Body of pancreas (tissue), 4 donors: ENCODE results near the gene PREX1. TPM values are rescaled to one million over a fixed set of nuclear protein-coding genes. Genes with fewer than 3 reads are reported as not detected.

Source experiments
- ATAC-seq: fragments of 150-250 bp; one replicate; pipeline ENCODE4 v1.9.1; 2016
- DNase-seq, 4 donors: peaks; one replicate each; pipeline ENCODE4 v3.0.0-alpha.2; 2019
- H3K27ac ChIP-seq, 4 donors: fragments of 200-600 bp; sonication (generic); 1 replicate in 3 of 4; 2 replicates in 1 of 4; pipeline versions ENCODE4 v1.5.1 to v1.6.1; 2016 to 2019; ENCODE audit warnings: mild to moderate bottlenecking in 1 of 4, mixed read lengths in 1 of 4, moderate library complexity in 1 of 4
- H3K27me3 ChIP-seq, 2 donors: fragments of 200-600 bp; sonication (generic); one replicate each; pipeline ENCODE4 v1.6.0; 2016; ENCODE audit warnings: mild to moderate bottlenecking in 1 of 2
- H3K36me3 ChIP-seq, 2 donors: fragments of 200-600 bp; sonication (generic); replicated peaks in 1 of 2; 2 replicates each; pipeline ENCODE4 v1.5.1; 2016; ENCODE audit warnings: low read depth in 2 of 2; ENCODE audit not compliant: insufficient read depth in 1 of 2
- H3K4me1 ChIP-seq: fragments of 200-600 bp; sonication (generic); one replicate; pipeline ENCODE4 v1.6.0; 2016
- H3K4me3 ChIP-seq, 2 donors: fragments of 200-600 bp; sonication (generic); 1 replicate in 1 of 2; 2 replicates in 1 of 2; pipeline ENCODE4 v1.5.1; 2016 to 2019
- H3K9me3 ChIP-seq, 3 donors: fragments of 200-600 bp; sonication (generic); 1 replicate in 2 of 3; 2 replicates in 1 of 3; pipeline ENCODE4 v1.5.1; 2016
- POLR2A ChIP-seq, 3 donors: fragments of 450-650 bp; IDR thresholded peaks; one replicate each; pipeline ENCODE4 v1.6.1; 2016; ENCODE audit warnings: antibody characterized with exemption in 3 of 3, mild to moderate bottlenecking in 2 of 3
- WGBS, 2 donors: methylation state at CpG; one replicate each; pipeline ENCODE4 v1.1.5; 2017; 5-methylcytosine and 5-hydroxymethylcytosine counted together
- intact Hi-C: fragments of 100-400 bp; cut with DNase I; formaldehyde crosslinking; loops from one replicate; pipeline ENCODE4 v1.15.1; 2023
- total RNA-seq, 2 donors: library from RNA; depleted of rRNA; stranded (reverse); fragments of >200 nt; gene quantifications; one replicate each; pipeline ENCODE4 v1.1.0, GENCODE V29; 2016
- TF ChIP-seq, protein P1 (sequence below), 7 experiments: fragments of 450-650 bp in 4 of 7; fragments of 200-600 bp in 3 of 7; sonication (generic) in 3 of 7; IDR thresholded peaks; one replicate each; pipeline ENCODE4 v1.5.1; 2016 to 2019; ENCODE audit warnings: antibody characterized with exemption in 7 of 7

The PREX1 gene
- total RNA-seq, 2 donors from 2014 or later = 9.1 to 14.5 TPM

- Histone ChIP-seq H3K27me3 (no peaks in the 10 kb centered on the region), H3K27ac (no peak overlapping the region), H3K9me3 (no peaks in the 10 kb centered on the region), H3K36me3 (no peaks in the 10 kb centered on the region), H3K4me1 (no peaks in the 10 kb centered on the region), H3K4me3 (no peak overlapping the region)
- intact Hi-C loops = no loop called here
- ATAC-seq (no peak), DNase-seq (no peak)
- TF ChIP-seq POLR2A (IDR thresholded peaks at IDR 0.05) = no peak
- TF ChIP-seq, protein P1, sequence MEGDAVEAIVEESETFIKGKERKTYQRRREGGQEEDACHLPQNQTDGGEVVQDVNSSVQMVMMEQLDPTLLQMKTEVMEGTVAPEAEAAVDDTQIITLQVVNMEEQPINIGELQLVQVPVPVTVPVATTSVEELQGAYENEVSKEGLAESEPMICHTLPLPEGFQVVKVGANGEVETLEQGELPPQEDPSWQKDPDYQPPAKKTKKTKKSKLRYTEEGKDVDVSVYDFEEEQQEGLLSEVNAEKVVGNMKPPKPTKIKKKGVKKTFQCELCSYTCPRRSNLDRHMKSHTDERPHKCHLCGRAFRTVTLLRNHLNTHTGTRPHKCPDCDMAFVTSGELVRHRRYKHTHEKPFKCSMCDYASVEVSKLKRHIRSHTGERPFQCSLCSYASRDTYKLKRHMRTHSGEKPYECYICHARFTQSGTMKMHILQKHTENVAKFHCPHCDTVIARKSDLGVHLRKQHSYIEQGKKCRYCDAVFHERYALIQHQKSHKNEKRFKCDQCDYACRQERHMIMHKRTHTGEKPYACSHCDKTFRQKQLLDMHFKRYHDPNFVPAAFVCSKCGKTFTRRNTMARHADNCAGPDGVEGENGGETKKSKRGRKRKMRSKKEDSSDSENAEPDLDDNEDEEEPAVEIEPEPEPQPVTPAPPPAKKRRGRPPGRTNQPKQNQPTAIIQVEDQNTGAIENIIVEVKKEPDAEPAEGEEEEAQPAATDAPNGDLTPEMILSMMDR (IDR thresholded peaks at IDR 0.05) = no peak
- WGBS, 2 donors = 87 to 88% methylated on average over 17 to 18 of the region's 18 CpGs
These were observed 118.6 kb downstream of the PREX1 start for GRCh38 chr20:48709058-48709691.

GRCh38 chr20:48708630-48709029 is 119.2 kb downstream of the PREX1 start:
- H3K4me3 ChIP-seq = no peak overlapping the region
- DNase-seq = no peak
- no peaks in the 10 kb centered on the region for H3K27me3 ChIP-seq
- ATAC-seq = no peak
- H3K27ac ChIP-seq = no peak overlapping the region
- H3K9me3 ChIP-seq = no peaks in the 10 kb centered on the region
- TF ChIP-seq, protein P1 (IDR thresholded peaks at IDR 0.05) = no peak
- TF ChIP-seq POLR2A (IDR thresholded peaks at IDR 0.05) = no peak
- no peaks in the 10 kb centered on the region for H3K36me3 ChIP-seq
- WGBS, 2 donors = 77 to 86% methylated on average over 11 of the region's 11 CpGs
- intact Hi-C loops = no loop called here
- no peaks in the 10 kb centered on the region for H3K4me1 ChIP-seq

GRCh38 chr20:48708116-48708515 is 119.7 kb downstream of the PREX1 start:
- H3K9me3 ChIP-seq = no peaks in the 10 kb centered on the region
- ATAC-seq (no peak), DNase-seq (no peak)
- WGBS, 2 donors = 89% methylated on average over 7 of the region's 7 CpGs
- intact Hi-C loops = no loop called here
- no peak overlapping the region for H3K4me3 ChIP-seq
- no peaks in the 10 kb centered on the region for H3K27me3 ChIP-seq
- H3K27ac ChIP-seq = no peak overlapping the region
- H3K36me3 ChIP-seq = no peaks in the 10 kb centered on the region
- no peaks in the 10 kb centered on the region for H3K4me1 ChIP-seq
- TF ChIP-seq, protein P1 (IDR thresholded peaks at IDR 0.05) = no peak
- no peak for TF ChIP-seq POLR2A (IDR thresholded peaks at IDR 0.05)

DNA sequence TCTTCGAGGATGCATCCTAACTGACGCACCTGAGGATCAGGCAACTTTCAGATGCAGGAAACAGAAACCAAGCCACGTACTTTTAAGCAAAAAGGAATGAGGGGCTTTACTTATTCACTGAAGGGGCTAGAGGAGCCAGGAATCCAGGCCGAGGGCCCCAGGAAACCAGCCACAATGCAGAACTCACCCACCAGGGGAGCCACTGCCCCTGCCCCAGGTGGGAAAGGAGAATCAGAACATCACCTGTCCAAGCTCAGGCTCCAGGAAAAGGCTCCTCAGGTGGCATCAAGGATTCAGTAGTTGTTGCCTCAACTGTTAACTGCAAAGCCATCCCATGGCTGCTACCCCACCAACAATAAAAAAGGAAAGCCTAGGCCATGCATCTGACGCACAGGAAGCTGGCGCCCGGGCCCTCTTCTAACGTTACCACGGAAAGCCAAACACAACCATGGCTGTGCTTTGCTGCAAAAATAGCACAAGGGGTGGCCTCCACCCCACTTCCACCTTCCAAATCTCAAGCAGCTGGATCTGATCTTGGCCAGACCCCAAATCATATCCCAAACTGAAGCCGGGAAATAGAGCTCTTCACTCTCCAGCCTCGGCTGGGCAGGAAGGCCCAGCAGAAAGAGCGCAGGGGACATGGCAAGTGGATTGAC is 121.0 kb downstream of the PREX1 start:
- WGBS, 2 donors = 79 to 82% methylated on average over 7 to 12 of the region's 12 CpGs
- intact Hi-C loops = no loop called here
- TF ChIP-seq, protein P1 (IDR thresholded peaks at IDR 0.05) = no peak
- TF ChIP-seq POLR2A (IDR thresholded peaks at IDR 0.05) = no peak
- Histone ChIP-seq H3K36me3 (no peaks in the 10 kb centered on the region), H3K4me3 (no peak overlapping the region), H3K9me3 (no peaks in the 10 kb centered on the region), H3K27me3 (no peaks in the 10 kb centered on the region), H3K4me1 (no peaks in the 10 kb centered on the region), H3K27ac (no peak overlapping the region)
- DNase-seq = no peak
- ATAC-seq = no peak
